Endodermal cell (in vitro differentiated cells): Measurements from ENCODE around the gene HADHA. TPM values are rescaled to one million over a fixed set of nuclear protein-coding genes. Genes with fewer than 3 reads are reported as not detected.

Experiments used
- DNase-seq: peaks from one replicate; pipeline ENCODE4 v3.0.0-alpha.2; 2017
- H3K27ac ChIP-seq: 2 replicates; pipeline ENCODE4 v1.5.1; 2013; ENCODE audit warnings: mild to moderate bottlenecking, low read depth, low read length, moderate library complexity
- H3K27me3 ChIP-seq: 2 replicates; pipeline ENCODE4 v1.6.1; 2013; ENCODE audit warnings: mild to moderate bottlenecking, low read length, moderate library complexity; ENCODE audit not compliant: insufficient read depth, control insufficient read depth, poor library complexity, severe bottlenecking
- H3K36me3 ChIP-seq: 2 replicates; pipeline ENCODE4 v1.7.0; 2013; ENCODE audit warnings: mild to moderate bottlenecking, low read length, moderate library complexity; ENCODE audit not compliant: control insufficient read depth, insufficient read depth
- H3K4me1 ChIP-seq: one replicate; pipeline ENCODE4 v1.7.0; 2013; ENCODE audit warnings: low read length; ENCODE audit not compliant: control insufficient read depth, insufficient read depth
- H3K4me3 ChIP-seq: 2 replicates; pipeline ENCODE4 v1.5.1; 2013; ENCODE audit warnings: mild to moderate bottlenecking, low read length, moderate library complexity
- H3K9ac ChIP-seq: 2 replicates; pipeline ENCODE4 v1.6.1; 2013; ENCODE audit warnings: mild to moderate bottlenecking, low read length, moderate library complexity; ENCODE audit not compliant: poor library complexity, severe bottlenecking; ENCODE audit errors: extremely low read depth
- H3K9me3 ChIP-seq: 2 replicates; pipeline ENCODE4 v1.6.1; 2013; ENCODE audit warnings: mild to moderate bottlenecking, low read length, moderate library complexity; ENCODE audit not compliant: control insufficient read depth
- H3K27ac Mint-ChIP-seq: 2 replicates; pipeline ENCODE4 v1.8.0; 2020; ENCODE audit warnings: mixed read lengths
- H3K27me3 Mint-ChIP-seq: 2 replicates; pipeline ENCODE4 v1.8.0; 2021; ENCODE audit warnings: mild to moderate bottlenecking, mixed read lengths; ENCODE audit not compliant: insufficient read depth
- H3K36me3 Mint-ChIP-seq: 2 replicates; pipeline ENCODE4 v1.8.0; 2020; ENCODE audit warnings: low read depth, mixed read lengths
- H3K4me1 Mint-ChIP-seq: 2 replicates; pipeline ENCODE4 v1.8.0; 2020; ENCODE audit warnings: mixed read lengths
- H3K4me3 Mint-ChIP-seq: 2 replicates; pipeline ENCODE4 v1.8.0; 2020; ENCODE audit warnings: mild to moderate bottlenecking, moderate library complexity, mixed read lengths
- H3K9me3 Mint-ChIP-seq: 2 replicates; pipeline ENCODE4 v1.8.0; 2020; ENCODE audit warnings: mild to moderate bottlenecking, mixed read lengths
- WGBS, 2 experiments: methylation state at CpG; one replicate each; pipeline versions ENCODE4 v1.1.5 to v1.1.7; 2013; ENCODE audit warnings: missing lambda C conversion rate in 2 of 2, mixed read lengths in 1 of 2; ENCODE audit not compliant: insufficient coverage in 1 of 2, insufficient read length in 1 of 2; 5-methylcytosine and 5-hydroxymethylcytosine counted together
- total RNA-seq, 2 donors: library from RNA; stranded (reverse); fragmentation: NEBNext Ultra II Directional in 1 of 2; extraction: Animal tissue kit (Norgen Biotek cat#: 25700) in 1 of 2; gene quantifications; 2 replicates in 1 of 2; 3 replicates in 1 of 2; pipeline ENCODE4 v1.2.1, GENCODE V29; 2021
- TF ChIP-seq, protein P1 (sequence below): fragments of 200-600 bp; sonication (generic); conservative IDR thresholded peaks from 2 replicates; pipeline ENCODE4 v1.5.0; 2021; ENCODE audit warnings: antibody characterized with exemption, mild to moderate bottlenecking

HADHA gene
- total RNA-seq, 2 donors from 2014 or later: 83.8 to 86.7 TPM

- H3K4me3 Mint-ChIP-seq: no peak overlapping the region
- H3K4me1 ChIP-seq: no peaks in the 10 kb centered on the region
- peaks cover 4% of the 10 kb centered on the region for H3K4me1 Mint-ChIP-seq
- 90 to 92% methylated on average over 4 to 7 of the region's 7 CpGs for WGBS, 2 experiments
- H3K27me3 ChIP-seq: no peaks in the 10 kb centered on the region
- H3K4me3 ChIP-seq: no peak overlapping the region
- no peak overlapping the region for H3K27ac ChIP-seq
- no peak for DNase-seq
- H3K9me3 ChIP-seq: no peaks in the 10 kb centered on the region
- peaks cover 15% of the 10 kb centered on the region for H3K27me3 Mint-ChIP-seq
- TF ChIP-seq, protein P1, sequence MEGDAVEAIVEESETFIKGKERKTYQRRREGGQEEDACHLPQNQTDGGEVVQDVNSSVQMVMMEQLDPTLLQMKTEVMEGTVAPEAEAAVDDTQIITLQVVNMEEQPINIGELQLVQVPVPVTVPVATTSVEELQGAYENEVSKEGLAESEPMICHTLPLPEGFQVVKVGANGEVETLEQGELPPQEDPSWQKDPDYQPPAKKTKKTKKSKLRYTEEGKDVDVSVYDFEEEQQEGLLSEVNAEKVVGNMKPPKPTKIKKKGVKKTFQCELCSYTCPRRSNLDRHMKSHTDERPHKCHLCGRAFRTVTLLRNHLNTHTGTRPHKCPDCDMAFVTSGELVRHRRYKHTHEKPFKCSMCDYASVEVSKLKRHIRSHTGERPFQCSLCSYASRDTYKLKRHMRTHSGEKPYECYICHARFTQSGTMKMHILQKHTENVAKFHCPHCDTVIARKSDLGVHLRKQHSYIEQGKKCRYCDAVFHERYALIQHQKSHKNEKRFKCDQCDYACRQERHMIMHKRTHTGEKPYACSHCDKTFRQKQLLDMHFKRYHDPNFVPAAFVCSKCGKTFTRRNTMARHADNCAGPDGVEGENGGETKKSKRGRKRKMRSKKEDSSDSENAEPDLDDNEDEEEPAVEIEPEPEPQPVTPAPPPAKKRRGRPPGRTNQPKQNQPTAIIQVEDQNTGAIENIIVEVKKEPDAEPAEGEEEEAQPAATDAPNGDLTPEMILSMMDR: no peak
- H3K27ac Mint-ChIP-seq: no peak overlapping the region
- peaks cover 52% of the 10 kb centered on the region for H3K36me3 Mint-ChIP-seq
- H3K9ac ChIP-seq: no peak overlapping the region
- peaks cover 60% of the 10 kb centered on the region for H3K36me3 ChIP-seq
- H3K9me3 Mint-ChIP-seq: no peaks in the 10 kb centered on the region
Observed at GRCh38 chr2:26190369-26190768, 54.1 kb downstream of the HADHA start.

DNA sequence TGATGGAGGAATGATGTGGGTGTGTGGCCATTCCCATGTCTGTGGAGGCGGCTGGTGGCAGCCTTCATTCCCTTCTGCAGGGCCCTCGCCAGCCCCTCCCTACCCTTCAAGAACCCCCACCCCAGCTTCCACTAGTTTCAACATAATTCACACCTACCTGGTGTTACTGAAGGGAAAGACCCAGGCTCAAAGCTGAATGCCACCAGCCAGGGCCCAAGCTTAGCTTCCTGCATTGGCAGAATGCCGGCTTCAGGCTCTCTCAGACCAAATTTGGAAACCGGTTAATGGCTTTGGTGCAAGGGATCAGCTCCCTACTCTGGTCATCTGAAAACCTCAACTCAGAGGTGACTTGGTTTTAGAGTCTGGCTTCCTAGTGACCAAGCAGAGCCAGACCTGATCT is 54.7 kb downstream of the HADHA start:
- Mint-ChIP-seq H3K36me3 (peaks cover 46% of the 10 kb centered on the region), H3K27ac (no peak overlapping the region), H3K27me3 (peaks cover 18% of the 10 kb centered on the region), H3K4me3 (no peak overlapping the region), H3K9me3 (no peaks in the 10 kb centered on the region), H3K4me1 (peaks cover 4% of the 10 kb centered on the region)
- Histone ChIP-seq H3K9ac (no peak overlapping the region), H3K27me3 (no peaks in the 10 kb centered on the region), H3K27ac (no peak overlapping the region), H3K4me1 (no peaks in the 10 kb centered on the region), H3K4me3 (no peak overlapping the region), H3K9me3 (no peaks in the 10 kb centered on the region), H3K36me3 (peaks cover 54% of the 10 kb centered on the region)
- TF ChIP-seq, protein P1: no peak
- DNase-seq: no peak
- WGBS, 2 experiments: 85 to 91% methylated on average over 2 to 4 of the region's 4 CpGs

GRCh38 chr2:26189123-26189522 is 55.3 kb downstream of the HADHA start:
- peaks cover under 1% of the 10 kb centered on the region for H3K27me3 ChIP-seq
- H3K27ac Mint-ChIP-seq: no peak overlapping the region
- no peak for DNase-seq
- TF ChIP-seq, protein P1: no peak
- no peak overlapping the region for H3K27ac ChIP-seq
- no peak overlapping the region for H3K4me3 Mint-ChIP-seq
- no peaks in the 10 kb centered on the region for H3K9me3 Mint-ChIP-seq
- H3K4me3 ChIP-seq: no peak overlapping the region
- H3K9ac ChIP-seq: no peak overlapping the region
- H3K4me1 Mint-ChIP-seq: peaks cover 4% of the 10 kb centered on the region
- peaks cover 40% of the 10 kb centered on the region for H3K36me3 Mint-ChIP-seq
- H3K27me3 Mint-ChIP-seq: peaks cover 19% of the 10 kb centered on the region
- H3K9me3 ChIP-seq: no peaks in the 10 kb centered on the region
- WGBS, 2 experiments: 88 to 100% methylated on average over 3 to 4 of the region's 4 CpGs
- H3K4me1 ChIP-seq: no peaks in the 10 kb centered on the region
- peaks cover 48% of the 10 kb centered on the region for H3K36me3 ChIP-seq
